Measurements from ENCODE around the gene GPBP1.
A peak's percentile ranks its signal among the peaks of the same experiment; 100 is the strongest.

The GPBP1 gene

GRCh38 chr5:57209316-57210040, 35.6 kb downstream of the GPBP1 start:
- TF ChIP-seq CTCF (IDR thresholded peaks at IDR 0.05; ENCODE audit: borderline replicate concordance, control extremely low read depth, extremely low read depth, insufficient read depth, missing control alignments) = no peak
- in situ Hi-C loops (cut with MboI; ENCODE audit: low sequenced_read_pairs, unreplicated experiment) = no loop called here
- no peak for DNase-seq (ENCODE audit: low spot score)

GRCh38 chr5:57210633-57211032, 36.8 kb downstream of the GPBP1 start:
- in situ Hi-C loops (cut with MboI; ENCODE audit: low sequenced_read_pairs, unreplicated experiment) = no loop called here
- DNase-seq (ENCODE audit: low spot score) = no peak
- TF ChIP-seq CTCF (IDR thresholded peaks at IDR 0.05; ENCODE audit: borderline replicate concordance, control extremely low read depth, extremely low read depth, insufficient read depth, missing control alignments) = no peak

GRCh38 chr5:57211039-57211438, 37.2 kb downstream of the GPBP1 start:
- in situ Hi-C loops (cut with MboI; ENCODE audit: low sequenced_read_pairs, unreplicated experiment) = no loop called here
- no peak for DNase-seq (ENCODE audit: low spot score)
- TF ChIP-seq CTCF (IDR thresholded peaks at IDR 0.05; ENCODE audit: borderline replicate concordance, control extremely low read depth, extremely low read depth, insufficient read depth, missing control alignments) = no peak

- TF ChIP-seq CTCF (IDR thresholded peaks at IDR 0.05; ENCODE audit: borderline replicate concordance, control extremely low read depth, extremely low read depth, insufficient read depth, missing control alignments) = no peak
- in situ Hi-C loops (cut with MboI; ENCODE audit: low sequenced_read_pairs, unreplicated experiment) = no loop called here
Observed at GRCh38 chr5:57215629-57216195, 41.9 kb downstream of the GPBP1 start.

GRCh38 chr5:57216714-57217113, 42.9 kb downstream of the GPBP1 start:
- in situ Hi-C loops (cut with MboI; ENCODE audit: low sequenced_read_pairs, unreplicated experiment) = no loop called here
- no peak for TF ChIP-seq CTCF (IDR thresholded peaks at IDR 0.05; ENCODE audit: borderline replicate concordance, control extremely low read depth, extremely low read depth, insufficient read depth, missing control alignments)
- no peak for DNase-seq (ENCODE audit: low spot score)

More at GRCh38 chr5:57215629-57216195, 41.9 kb downstream of the GPBP1 start:
- DNase-seq (ENCODE audit: low spot score) = no peak

GRCh38 chr5:57219386-57219785, 45.5 kb downstream of the GPBP1 start:
- no peak for TF ChIP-seq CTCF (IDR thresholded peaks at IDR 0.05; ENCODE audit: borderline replicate concordance, control extremely low read depth, extremely low read depth, insufficient read depth, missing control alignments)
- in situ Hi-C loops (cut with MboI; ENCODE audit: low sequenced_read_pairs, unreplicated experiment) = no loop called here
- DNase-seq (ENCODE audit: low spot score) = peak; percentile 29
